HCT116 (cell line): Measurements from ENCODE around the gene TMOD4. TPM values are rescaled to one million over a fixed set of nuclear protein-coding genes. Genes with fewer than 3 reads are reported as not detected.

Experiments
- ATAC-seq: fragments of 200-7000 bp; cut with Tn5 transposase; 2 replicates; pipeline ENCODE4 v1.9.1; 2020; ENCODE audit warnings: mild to moderate bottlenecking, moderate library complexity
- BruUV-seq: library from RNA; stranded (reverse); fragments of 400-500 nt; replicated peaks from 2 replicates; lab custom pipeline; 2021; lab: Mats Ljungman, UMichigan
- CTCF ChIA-PET: fragments of 300-600 bp; sonication (Branson Sonifier 250); formaldehyde crosslinking; loops from one replicate; lab custom pipeline; 2021; ENCODE audit warnings: antibody characterized with exemption; lab: Charles Lee
- POLR2A ChIA-PET: fragments of 300-600, 350-600 bp; sonication (Branson Sonifier 250); formaldehyde crosslinking; loops from one replicate; lab custom pipeline; 2021; ENCODE audit warnings: antibody characterized with exemption; lab: Charles Lee
- RAD21 ChIA-PET, 2 experiments: fragments of 300-600 bp; sonication (Branson Sonifier 250); formaldehyde crosslinking; loops; one replicate each; lab custom pipeline; 2023; ENCODE audit warnings: low total read pairs in 2 of 2; ENCODE audit not compliant: uncharacterized antibody in 2 of 2, unreplicated experiment in 2 of 2, low non-redundant PET in 1 of 2; lab: Charles Lee
- DNase-seq: peaks from one replicate; pipeline ENCODE4 v3.0.0-alpha.2; 2010; ENCODE audit warnings: low read depth, low spot score
- H2AFZ ChIP-seq: fragments of 200-600 bp; shearing (Covaris generic), sonication (generic); 2 replicates; pipeline ENCODE4 v1.6.1; 2017; ENCODE audit warnings: low read depth, mixed run types, mixed read lengths, antibody characterized with exemption, low read length; ENCODE audit not compliant: poor library complexity, severe bottlenecking
- H3K27ac ChIP-seq: 2 replicates; pipeline ENCODE4 v1.5.1; 2012; ENCODE audit warnings: low read depth, low read length
- H3K27me3 ChIP-seq: fragments of 200-600 bp; sonication (generic); 2 replicates; pipeline ENCODE4 v1.6.1; 2016; ENCODE audit warnings: mixed run types, low read length, mixed read lengths; ENCODE audit not compliant: insufficient read depth
- H3K36me3 ChIP-seq, 2 experiments: fragments of 200-500 bp in 1 of 2; fragments of 200-600 bp in 1 of 2; sonication (Bioruptor generic) in 1 of 2; sonication (generic) in 1 of 2; 2 replicates each; pipeline versions ENCODE4 v1.5.1 to v1.6.1; 2014 to 2016; ENCODE audit warnings: low read length in 2 of 2, inconsistent platforms in 1 of 2, mixed read lengths in 1 of 2, mixed run types in 1 of 2; ENCODE audit not compliant: insufficient read depth in 2 of 2, control insufficient read depth in 1 of 2
- H3K4me1 ChIP-seq, 2 experiments: fragments of 200-600 bp in 1 of 2; sonication (generic) in 1 of 2; 2 replicates each; pipeline versions ENCODE4 v1.5.1 to v1.6.1; 2012 to 2017; ENCODE audit warnings: low read length in 2 of 2, inconsistent platforms in 1 of 2, mild to moderate bottlenecking in 1 of 2, mixed read lengths in 1 of 2, mixed run types in 1 of 2, moderate library complexity in 1 of 2; ENCODE audit not compliant: insufficient read depth in 2 of 2, control insufficient read depth in 1 of 2
- H3K4me2 ChIP-seq: fragments of 200-600 bp; sonication (generic); 2 replicates; pipeline ENCODE4 v1.6.1; 2017; ENCODE audit warnings: mixed run types, low read length, mixed read lengths
- H3K4me3 ChIP-seq, 2 experiments: fragments of 200-600 bp in 1 of 2; sonication (generic) in 1 of 2; replicated peaks in 1 of 2; 2 replicates each; pipeline ENCODE4 v1.5.1; 2011 to 2016; ENCODE audit warnings: low read length in 2 of 2, control low read depth in 1 of 2, low read depth in 1 of 2, mild to moderate bottlenecking in 1 of 2, mixed read lengths in 1 of 2, mixed run types in 1 of 2
- H3K79me2 ChIP-seq: fragments of 200-600 bp; sonication (generic); 2 replicates; pipeline ENCODE4 v1.6.1; 2017; ENCODE audit warnings: mild to moderate bottlenecking, mixed run types, low read length, moderate library complexity, mixed read lengths; ENCODE audit not compliant: insufficient read depth
- H3K9ac ChIP-seq: fragments of 200-600 bp; sonication (generic); 2 replicates; pipeline ENCODE4 v1.6.1; 2016; ENCODE audit warnings: low read length, mixed read lengths
- H3K9me2 ChIP-seq: fragments of 200-600 bp; sonication (generic), shearing (Covaris generic); 2 replicates; pipeline ENCODE4 v1.6.1; 2017; ENCODE audit warnings: mixed run types, mild to moderate bottlenecking, moderate library complexity; ENCODE audit not compliant: insufficient read depth
- H3K9me3 ChIP-seq, 2 experiments: fragments of 200-500 bp in 1 of 2; fragments of 200-600 bp in 1 of 2; sonication (Bioruptor generic) in 1 of 2; sonication (generic) in 1 of 2; 2 replicates each; pipeline ENCODE4 v1.6.1; 2014 to 2017; ENCODE audit warnings: low read length in 2 of 2, mixed read lengths in 2 of 2, inconsistent platforms in 1 of 2, low read depth in 1 of 2, mild to moderate bottlenecking in 1 of 2, mixed run types in 1 of 2, moderate library complexity in 1 of 2; ENCODE audit not compliant: control insufficient read depth in 1 of 2, insufficient read depth in 1 of 2
- H4K20me1 ChIP-seq: fragments of 200-600 bp; sonication (generic), shearing (Covaris generic); 2 replicates; pipeline ENCODE4 v1.6.1; 2017; ENCODE audit warnings: mixed run types, mild to moderate bottlenecking, moderate library complexity; ENCODE audit not compliant: insufficient read depth
- CBX3 ChIP-seq: IDR thresholded peaks from 2 replicates; pipeline ENCODE4 v1.6.1; 2012; ENCODE audit warnings: low read depth
- CEBPB ChIP-seq: IDR thresholded peaks from 2 replicates; pipeline ENCODE4 v1.6.1; 2012; ENCODE audit warnings: low read depth
- FOSL1 ChIP-seq: IDR thresholded peaks from 2 replicates; pipeline ENCODE4 v1.6.1; 2012; ENCODE audit warnings: low read depth
- SP1 ChIP-seq: IDR thresholded peaks from 2 replicates; pipeline ENCODE4 v1.6.1; 2012; ENCODE audit warnings: low read depth
- SRF ChIP-seq: IDR thresholded peaks from 2 replicates; pipeline ENCODE4 v1.6.1; 2012; ENCODE audit warnings: low read depth
- TCF7L2 ChIP-seq: IDR thresholded peaks from 2 replicates; pipeline ENCODE4 v1.7.0; 2011; ENCODE audit warnings: borderline replicate concordance, inconsistent platforms; ENCODE audit not compliant: insufficient read depth, insufficient read length; ENCODE audit errors: extremely low read depth
- YY1 ChIP-seq: IDR thresholded peaks from 2 replicates; pipeline ENCODE4 v1.6.1; 2011; ENCODE audit warnings: low read length, low read depth, moderate library complexity, mild to moderate bottlenecking; ENCODE audit not compliant: insufficient replicate concordance; ENCODE audit errors: extremely low read depth
- ZFX ChIP-seq: fragments of 450-650 bp; IDR thresholded peaks from 2 replicates; pipeline ENCODE4 v1.6.1; 2017
- intact Hi-C: fragments of 100-400 bp; cut with micrococcal nuclease; formaldehyde crosslinking; loops from 2 replicates; pipeline ENCODE4 v1.10.0; 2022
- total RNA-seq: library from RNA; stranded (reverse); gene quantifications from one replicate; pipeline ENCODE4 v1.2.1, GENCODE V29; 2021; ENCODE audit not compliant: unreplicated experiment
- TF ChIP-seq, protein P1 (sequence below): IDR thresholded peaks from 2 replicates; pipeline ENCODE4 v1.6.1; 2012; ENCODE audit warnings: low read depth
- TF ChIP-seq, protein P2 (sequence below), 3 experiments: fragments of 200-600 bp in 1 of 3; sonication (generic) in 1 of 3; IDR thresholded peaks in 2 of 3; conservative IDR thresholded peaks in 1 of 3; 2 replicates each; pipeline ENCODE4 v1.5.1; 2012 to 2017; ENCODE audit warnings: low read depth in 2 of 3, low read length in 2 of 3, antibody characterized with exemption in 1 of 3, borderline replicate concordance in 1 of 3, control low read depth in 1 of 3, mild to moderate bottlenecking in 1 of 3, mixed read lengths in 1 of 3, mixed run types in 1 of 3, moderate library complexity in 1 of 3; ENCODE audit not compliant: insufficient read depth in 1 of 3
- TF ChIP-seq, protein P3 (sequence below): IDR thresholded peaks from 2 replicates; pipeline ENCODE4 v1.6.1; 2011; ENCODE audit warnings: mild to moderate bottlenecking, low read length, moderate library complexity; ENCODE audit not compliant: insufficient replicate concordance; ENCODE audit errors: extremely low read depth

The TMOD4 gene
- total RNA-seq, 1 experiment from 2014 or later = 1.8 TPM

DNA sequence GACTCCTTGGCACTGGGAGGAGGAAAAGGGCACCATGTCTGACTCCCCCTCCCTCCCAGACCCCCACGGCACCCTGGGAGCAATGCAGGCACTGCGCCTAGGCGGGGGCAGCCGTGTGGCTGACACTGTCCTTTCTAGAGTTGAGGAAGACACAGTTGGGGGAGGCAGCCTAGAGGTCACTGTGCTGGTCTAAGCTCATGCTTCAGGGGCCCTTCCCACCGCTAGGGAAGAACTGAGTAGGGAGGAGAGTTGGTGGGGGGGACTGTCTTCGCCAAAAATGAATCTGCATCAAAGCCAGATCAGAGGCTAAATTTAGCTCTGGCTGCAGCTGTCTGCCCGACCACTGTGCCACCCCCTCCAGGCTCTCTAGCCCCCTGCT lies 32.7 kb downstream of the TMOD4 start:
- Histone ChIP-seq H3K4me2 (no peak overlapping the region), H3K9me2 (no peaks in the 10 kb centered on the region), H3K9me3 (no peaks in the 10 kb centered on the region), H3K4me3 (no peak overlapping the region), H3K27me3 (no peaks in the 10 kb centered on the region), H3K27ac (no peak overlapping the region), H3K4me1 (peaks cover 8 to 17% of the 10 kb centered on the region in 2 experiments; a peak in 3 of 4 replicates), H3K9ac (no peak overlapping the region), H2AFZ (no peak overlapping the region), H3K36me3 (no peaks in the 10 kb centered on the region), H4K20me1 (no peaks in the 10 kb centered on the region), H3K79me2 (no peaks in the 10 kb centered on the region)
- TF ChIP-seq SP1 (no peak), CBX3 (no peak), CEBPB (no peak), YY1 (no peak), FOSL1 (no peak), TCF7L2 (no peak), ZFX (no peak), SRF (no peak)
- TF ChIP-seq, protein P1, sequence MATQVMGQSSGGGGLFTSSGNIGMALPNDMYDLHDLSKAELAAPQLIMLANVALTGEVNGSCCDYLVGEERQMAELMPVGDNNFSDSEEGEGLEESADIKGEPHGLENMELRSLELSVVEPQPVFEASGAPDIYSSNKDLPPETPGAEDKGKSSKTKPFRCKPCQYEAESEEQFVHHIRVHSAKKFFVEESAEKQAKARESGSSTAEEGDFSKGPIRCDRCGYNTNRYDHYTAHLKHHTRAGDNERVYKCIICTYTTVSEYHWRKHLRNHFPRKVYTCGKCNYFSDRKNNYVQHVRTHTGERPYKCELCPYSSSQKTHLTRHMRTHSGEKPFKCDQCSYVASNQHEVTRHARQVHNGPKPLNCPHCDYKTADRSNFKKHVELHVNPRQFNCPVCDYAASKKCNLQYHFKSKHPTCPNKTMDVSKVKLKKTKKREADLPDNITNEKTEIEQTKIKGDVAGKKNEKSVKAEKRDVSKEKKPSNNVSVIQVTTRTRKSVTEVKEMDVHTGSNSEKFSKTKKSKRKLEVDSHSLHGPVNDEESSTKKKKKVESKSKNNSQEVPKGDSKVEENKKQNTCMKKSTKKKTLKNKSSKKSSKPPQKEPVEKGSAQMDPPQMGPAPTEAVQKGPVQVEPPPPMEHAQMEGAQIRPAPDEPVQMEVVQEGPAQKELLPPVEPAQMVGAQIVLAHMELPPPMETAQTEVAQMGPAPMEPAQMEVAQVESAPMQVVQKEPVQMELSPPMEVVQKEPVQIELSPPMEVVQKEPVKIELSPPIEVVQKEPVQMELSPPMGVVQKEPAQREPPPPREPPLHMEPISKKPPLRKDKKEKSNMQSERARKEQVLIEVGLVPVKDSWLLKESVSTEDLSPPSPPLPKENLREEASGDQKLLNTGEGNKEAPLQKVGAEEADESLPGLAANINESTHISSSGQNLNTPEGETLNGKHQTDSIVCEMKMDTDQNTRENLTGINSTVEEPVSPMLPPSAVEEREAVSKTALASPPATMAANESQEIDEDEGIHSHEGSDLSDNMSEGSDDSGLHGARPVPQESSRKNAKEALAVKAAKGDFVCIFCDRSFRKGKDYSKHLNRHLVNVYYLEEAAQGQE = no peak
- TF ChIP-seq, protein P2, sequence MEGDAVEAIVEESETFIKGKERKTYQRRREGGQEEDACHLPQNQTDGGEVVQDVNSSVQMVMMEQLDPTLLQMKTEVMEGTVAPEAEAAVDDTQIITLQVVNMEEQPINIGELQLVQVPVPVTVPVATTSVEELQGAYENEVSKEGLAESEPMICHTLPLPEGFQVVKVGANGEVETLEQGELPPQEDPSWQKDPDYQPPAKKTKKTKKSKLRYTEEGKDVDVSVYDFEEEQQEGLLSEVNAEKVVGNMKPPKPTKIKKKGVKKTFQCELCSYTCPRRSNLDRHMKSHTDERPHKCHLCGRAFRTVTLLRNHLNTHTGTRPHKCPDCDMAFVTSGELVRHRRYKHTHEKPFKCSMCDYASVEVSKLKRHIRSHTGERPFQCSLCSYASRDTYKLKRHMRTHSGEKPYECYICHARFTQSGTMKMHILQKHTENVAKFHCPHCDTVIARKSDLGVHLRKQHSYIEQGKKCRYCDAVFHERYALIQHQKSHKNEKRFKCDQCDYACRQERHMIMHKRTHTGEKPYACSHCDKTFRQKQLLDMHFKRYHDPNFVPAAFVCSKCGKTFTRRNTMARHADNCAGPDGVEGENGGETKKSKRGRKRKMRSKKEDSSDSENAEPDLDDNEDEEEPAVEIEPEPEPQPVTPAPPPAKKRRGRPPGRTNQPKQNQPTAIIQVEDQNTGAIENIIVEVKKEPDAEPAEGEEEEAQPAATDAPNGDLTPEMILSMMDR (IDR thresholded peaks at IDR 0.05 in 2 of 3, conservative IDR thresholded peaks at IDR 0.05 in 1 of 3; ENCODE audit: borderline replicate concordance in 1 of 3, insufficient read depth in 1 of 3, low read depth in 2 of 3, low read length in 2 of 3) = no peak
- TF ChIP-seq, protein P3, sequence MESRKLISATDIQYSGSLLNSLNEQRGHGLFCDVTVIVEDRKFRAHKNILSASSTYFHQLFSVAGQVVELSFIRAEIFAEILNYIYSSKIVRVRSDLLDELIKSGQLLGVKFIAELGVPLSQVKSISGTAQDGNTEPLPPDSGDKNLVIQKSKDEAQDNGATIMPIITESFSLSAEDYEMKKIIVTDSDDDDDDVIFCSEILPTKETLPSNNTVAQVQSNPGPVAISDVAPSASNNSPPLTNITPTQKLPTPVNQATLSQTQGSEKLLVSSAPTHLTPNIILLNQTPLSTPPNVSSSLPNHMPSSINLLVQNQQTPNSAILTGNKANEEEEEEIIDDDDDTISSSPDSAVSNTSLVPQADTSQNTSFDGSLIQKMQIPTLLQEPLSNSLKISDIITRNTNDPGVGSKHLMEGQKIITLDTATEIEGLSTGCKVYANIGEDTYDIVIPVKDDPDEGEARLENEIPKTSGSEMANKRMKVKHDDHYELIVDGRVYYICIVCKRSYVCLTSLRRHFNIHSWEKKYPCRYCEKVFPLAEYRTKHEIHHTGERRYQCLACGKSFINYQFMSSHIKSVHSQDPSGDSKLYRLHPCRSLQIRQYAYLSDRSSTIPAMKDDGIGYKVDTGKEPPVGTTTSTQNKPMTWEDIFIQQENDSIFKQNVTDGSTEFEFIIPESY = no peak
- ChIA-PET RAD21 (no interaction called here), CTCF (interaction anchor here (0.9 to 1.7 kb wide), 2 partner anchors 14 to 43 kb away, joined by 3 to 7 read pairs; partner anchors contain the start of gene TNFAIP8L2), POLR2A (no interaction called here)
- BruUV-seq = no TSS peak
- intact Hi-C loops = no loop called here
- ATAC-seq (no peak), DNase-seq (no peak)
